ENCODE results near the gene EBP. TPM values are rescaled to one million over a fixed set of nuclear protein-coding genes. Genes with fewer than 3 reads are reported as not detected.

The EBP gene
- total and polyA plus RNA-seq, 9 of the 15 experiments (the other 6 are each of a cell fraction or from before 2014, with no cell fraction given) = 228 to 987 (median 274) TPM

DNA sequence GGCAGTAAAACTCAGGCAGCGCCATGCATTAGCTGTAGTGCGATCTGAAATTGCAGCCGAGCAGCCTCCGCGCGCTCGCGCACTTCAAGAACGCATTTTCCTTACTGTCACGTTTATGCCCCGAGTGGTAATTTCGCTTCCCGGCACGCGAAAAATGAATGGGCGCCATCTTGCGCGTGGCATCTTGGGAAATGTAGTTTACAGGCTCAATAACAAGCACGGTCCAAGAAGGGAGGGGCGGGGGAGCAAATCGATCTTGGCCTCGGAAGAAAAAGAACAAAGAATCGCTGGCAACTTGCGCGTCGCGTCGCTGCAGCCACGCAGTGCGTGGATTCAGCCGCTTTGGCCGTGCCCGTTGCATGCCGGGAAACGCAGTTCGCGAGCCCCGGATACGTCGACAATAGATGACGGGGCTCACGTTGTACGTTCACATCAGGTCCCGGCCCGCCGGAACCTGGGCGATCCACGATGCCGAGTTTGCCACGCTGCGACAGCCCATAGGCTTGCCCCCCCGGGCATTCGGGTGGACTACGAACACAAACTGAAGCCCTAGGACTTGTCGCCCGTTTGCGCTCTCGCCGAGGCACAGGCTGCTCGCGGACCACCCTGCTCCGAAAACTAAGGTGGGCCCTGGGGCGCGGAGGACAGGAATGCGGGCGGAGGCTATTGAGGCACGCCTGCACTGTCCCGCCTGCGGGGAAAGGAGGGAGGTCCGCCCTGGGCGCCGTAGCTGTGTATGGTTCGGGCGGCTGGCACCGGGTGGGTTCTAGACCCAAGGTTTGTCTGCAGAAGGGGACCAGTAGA lies 45.6 kb upstream of the EBP start, which contains the start of gene FTSJ1 (continued):
- TF ChIP-seq, protein P1, sequence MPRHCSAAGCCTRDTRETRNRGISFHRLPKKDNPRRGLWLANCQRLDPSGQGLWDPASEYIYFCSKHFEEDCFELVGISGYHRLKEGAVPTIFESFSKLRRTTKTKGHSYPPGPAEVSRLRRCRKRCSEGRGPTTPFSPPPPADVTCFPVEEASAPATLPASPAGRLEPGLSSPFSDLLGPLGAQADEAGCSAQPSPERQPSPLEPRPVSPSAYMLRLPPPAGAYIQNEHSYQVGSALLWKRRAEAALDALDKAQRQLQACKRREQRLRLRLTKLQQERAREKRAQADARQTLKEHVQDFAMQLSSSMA (CRISPR knock-in tag; IDR thresholded peaks at IDR 0.05) = no peak
- TF ChIP-seq ZNF282 (CRISPR knock-in tag; IDR thresholded peaks at IDR 0.05) = no peak
- TF ChIP-seq ZNF316 (IDR thresholded peaks at IDR 0.05) = no peak
- peak; percentile 71; the same call in 1 of the 2 replicates for TF ChIP-seq MBD2 (IDR thresholded peaks at IDR 0.05; ENCODE audit: borderline replicate concordance, low read depth)
- TF ChIP-seq, protein P2, sequence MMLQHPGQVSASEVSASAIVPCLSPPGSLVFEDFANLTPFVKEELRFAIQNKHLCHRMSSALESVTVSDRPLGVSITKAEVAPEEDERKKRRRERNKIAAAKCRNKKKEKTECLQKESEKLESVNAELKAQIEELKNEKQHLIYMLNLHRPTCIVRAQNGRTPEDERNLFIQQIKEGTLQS (IDR thresholded peaks at IDR 0.05) = no peak; the same call in 1 of the 2 replicates
- TF ChIP-seq, protein P2 (CRISPR knock-in tag; conservative IDR thresholded peaks at IDR 0.05) = peak; percentile 51; the same call in 1 of the 2 replicates
- TF ChIP-seq, protein P3, sequence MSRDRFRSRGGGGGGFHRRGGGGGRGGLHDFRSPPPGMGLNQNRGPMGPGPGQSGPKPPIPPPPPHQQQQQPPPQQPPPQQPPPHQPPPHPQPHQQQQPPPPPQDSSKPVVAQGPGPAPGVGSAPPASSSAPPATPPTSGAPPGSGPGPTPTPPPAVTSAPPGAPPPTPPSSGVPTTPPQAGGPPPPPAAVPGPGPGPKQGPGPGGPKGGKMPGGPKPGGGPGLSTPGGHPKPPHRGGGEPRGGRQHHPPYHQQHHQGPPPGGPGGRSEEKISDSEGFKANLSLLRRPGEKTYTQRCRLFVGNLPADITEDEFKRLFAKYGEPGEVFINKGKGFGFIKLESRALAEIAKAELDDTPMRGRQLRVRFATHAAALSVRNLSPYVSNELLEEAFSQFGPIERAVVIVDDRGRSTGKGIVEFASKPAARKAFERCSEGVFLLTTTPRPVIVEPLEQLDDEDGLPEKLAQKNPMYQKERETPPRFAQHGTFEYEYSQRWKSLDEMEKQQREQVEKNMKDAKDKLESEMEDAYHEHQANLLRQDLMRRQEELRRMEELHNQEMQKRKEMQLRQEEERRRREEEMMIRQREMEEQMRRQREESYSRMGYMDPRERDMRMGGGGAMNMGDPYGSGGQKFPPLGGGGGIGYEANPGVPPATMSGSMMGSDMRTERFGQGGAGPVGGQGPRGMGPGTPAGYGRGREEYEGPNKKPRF (IDR thresholded peaks at IDR 0.05; ENCODE audit: low read depth, low read length) = no peak
- TF ChIP-seq, protein P4, sequence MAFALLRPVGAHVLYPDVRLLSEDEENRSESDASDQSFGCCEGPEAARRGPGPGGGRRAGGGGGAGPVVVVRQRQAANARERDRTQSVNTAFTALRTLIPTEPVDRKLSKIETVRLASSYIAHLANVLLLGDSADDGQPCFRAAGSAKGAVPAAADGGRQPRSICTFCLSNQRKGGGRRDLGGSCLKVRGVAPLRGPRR (CRISPR knock-in tag; IDR thresholded peaks at IDR 0.05) = no peak
- TF ChIP-seq, protein P5, sequence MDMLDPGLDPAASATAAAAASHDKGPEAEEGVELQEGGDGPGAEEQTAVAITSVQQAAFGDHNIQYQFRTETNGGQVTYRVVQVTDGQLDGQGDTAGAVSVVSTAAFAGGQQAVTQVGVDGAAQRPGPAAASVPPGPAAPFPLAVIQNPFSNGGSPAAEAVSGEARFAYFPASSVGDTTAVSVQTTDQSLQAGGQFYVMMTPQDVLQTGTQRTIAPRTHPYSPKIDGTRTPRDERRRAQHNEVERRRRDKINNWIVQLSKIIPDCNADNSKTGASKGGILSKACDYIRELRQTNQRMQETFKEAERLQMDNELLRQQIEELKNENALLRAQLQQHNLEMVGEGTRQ (CRISPR knock-in tag; IDR thresholded peaks at IDR 0.05) = no peak
- TF ChIP-seq EWSR1 (IDR thresholded peaks at IDR 0.05; ENCODE audit: borderline replicate concordance, low read depth, partially characterized antibody) = no peak
- TF ChIP-seq, protein P6, sequence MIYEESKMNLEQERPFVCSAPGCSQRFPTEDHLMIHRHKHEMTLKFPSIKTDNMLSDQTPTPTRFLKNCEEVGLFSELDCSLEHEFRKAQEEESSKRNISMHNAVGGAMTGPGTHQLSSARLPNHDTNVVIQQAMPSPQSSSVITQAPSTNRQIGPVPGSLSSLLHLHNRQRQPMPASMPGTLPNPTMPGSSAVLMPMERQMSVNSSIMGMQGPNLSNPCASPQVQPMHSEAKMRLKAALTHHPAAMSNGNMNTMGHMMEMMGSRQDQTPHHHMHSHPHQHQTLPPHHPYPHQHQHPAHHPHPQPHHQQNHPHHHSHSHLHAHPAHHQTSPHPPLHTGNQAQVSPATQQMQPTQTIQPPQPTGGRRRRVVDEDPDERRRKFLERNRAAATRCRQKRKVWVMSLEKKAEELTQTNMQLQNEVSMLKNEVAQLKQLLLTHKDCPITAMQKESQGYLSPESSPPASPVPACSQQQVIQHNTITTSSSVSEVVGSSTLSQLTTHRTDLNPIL (CRISPR knock-in tag; IDR thresholded peaks at IDR 0.05) = no peak
- TF ChIP-seq TBP (optimal IDR thresholded peaks at IDR 0.05; ENCODE audit: low read depth, low read length) = peak; percentile 69
- no peak for TF ChIP-seq KLF10 (CRISPR knock-in tag; IDR thresholded peaks at IDR 0.05)
- TF ChIP-seq NCOR1 (IDR thresholded peaks at IDR 0.05) = no peak
- TF ChIP-seq TAF9B (IDR thresholded peaks at IDR 0.05; ENCODE audit: partially characterized antibody) = peak; percentile 51
- TF ChIP-seq ZNF764 (CRISPR knock-in tag; IDR thresholded peaks at IDR 0.05; ENCODE audit: low read depth) = no peak
- no peak for TF ChIP-seq POLR2AphosphoS2 (IDR thresholded peaks at IDR 0.05; ENCODE audit: low read length)
- no peak for TF ChIP-seq BRD9 (IDR thresholded peaks at IDR 0.05; ENCODE audit: low read depth, partially characterized antibody)
- no peak for TF ChIP-seq NR2C2 (CRISPR knock-in tag; IDR thresholded peaks at IDR 0.05)
- peak; percentile 93 for TF ChIP-seq NR2C2 (tag; IDR thresholded peaks at IDR 0.05)
